ENCODE data around the gene SBNO2. TPM values are rescaled to one million over a fixed set of nuclear protein-coding genes. Genes with fewer than 3 reads are reported as not detected.

Gene SBNO2
- total RNA-seq, 4 donors from 2014 or later, result 33.1 to 208 (median 61.9) TPM

DNA sequence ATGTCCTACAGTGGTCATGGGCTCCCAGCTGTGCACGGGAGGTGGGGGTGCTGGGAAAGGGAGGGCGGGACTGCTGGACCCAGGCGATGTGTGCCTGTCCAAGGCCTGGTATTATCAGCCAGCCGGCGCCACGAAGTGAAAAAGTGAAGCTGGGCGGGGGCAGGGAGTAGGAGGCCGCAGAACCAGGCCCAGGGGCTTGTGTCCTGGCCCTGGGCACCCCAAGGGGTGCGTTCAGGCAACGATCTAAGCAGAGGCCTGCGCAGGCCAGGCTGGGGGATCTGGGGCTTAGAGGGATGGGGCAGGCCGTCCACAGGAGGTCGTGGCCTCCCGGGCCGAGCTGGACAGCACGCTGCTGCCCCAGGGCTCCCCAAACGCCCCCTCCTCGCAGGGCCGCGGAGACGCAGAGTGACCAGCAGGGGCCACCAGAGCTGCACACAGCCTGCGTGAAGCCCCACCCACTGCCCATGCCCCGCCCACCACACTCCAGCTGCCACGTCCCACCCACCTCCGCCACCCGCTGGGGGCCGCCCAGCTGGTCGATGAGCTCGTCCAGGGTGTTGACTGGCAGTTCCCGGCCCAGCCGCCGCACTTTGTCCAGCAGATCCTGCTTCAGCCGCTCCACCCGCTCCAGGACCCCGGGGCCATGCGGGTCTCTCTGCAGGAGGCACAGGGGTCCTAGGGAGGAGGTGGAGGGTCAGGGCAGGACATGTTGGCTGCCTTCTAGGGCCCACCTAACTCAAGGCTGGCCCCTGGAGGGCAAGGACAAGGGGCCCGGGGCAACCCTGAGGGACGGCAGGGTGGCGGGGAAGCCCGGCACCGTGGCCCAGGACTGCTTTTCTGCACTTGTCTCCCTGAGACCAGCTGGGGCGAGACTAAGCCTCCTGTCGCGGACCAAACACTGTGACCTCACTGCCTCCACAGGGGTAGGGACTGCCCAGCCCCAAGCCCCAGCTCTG is 60.8 kb downstream of the SBNO2 start:
- TF ChIP-seq, protein P1, sequence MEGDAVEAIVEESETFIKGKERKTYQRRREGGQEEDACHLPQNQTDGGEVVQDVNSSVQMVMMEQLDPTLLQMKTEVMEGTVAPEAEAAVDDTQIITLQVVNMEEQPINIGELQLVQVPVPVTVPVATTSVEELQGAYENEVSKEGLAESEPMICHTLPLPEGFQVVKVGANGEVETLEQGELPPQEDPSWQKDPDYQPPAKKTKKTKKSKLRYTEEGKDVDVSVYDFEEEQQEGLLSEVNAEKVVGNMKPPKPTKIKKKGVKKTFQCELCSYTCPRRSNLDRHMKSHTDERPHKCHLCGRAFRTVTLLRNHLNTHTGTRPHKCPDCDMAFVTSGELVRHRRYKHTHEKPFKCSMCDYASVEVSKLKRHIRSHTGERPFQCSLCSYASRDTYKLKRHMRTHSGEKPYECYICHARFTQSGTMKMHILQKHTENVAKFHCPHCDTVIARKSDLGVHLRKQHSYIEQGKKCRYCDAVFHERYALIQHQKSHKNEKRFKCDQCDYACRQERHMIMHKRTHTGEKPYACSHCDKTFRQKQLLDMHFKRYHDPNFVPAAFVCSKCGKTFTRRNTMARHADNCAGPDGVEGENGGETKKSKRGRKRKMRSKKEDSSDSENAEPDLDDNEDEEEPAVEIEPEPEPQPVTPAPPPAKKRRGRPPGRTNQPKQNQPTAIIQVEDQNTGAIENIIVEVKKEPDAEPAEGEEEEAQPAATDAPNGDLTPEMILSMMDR (IDR thresholded peaks at IDR 0.05), result peak in 1 of 3 donors; percentile 62
- peak; percentile 87 for DNase-seq (ENCODE audit: low spot score)
- peak; percentile 57 for ATAC-seq (ENCODE audit: low FRiP score)

DNA sequence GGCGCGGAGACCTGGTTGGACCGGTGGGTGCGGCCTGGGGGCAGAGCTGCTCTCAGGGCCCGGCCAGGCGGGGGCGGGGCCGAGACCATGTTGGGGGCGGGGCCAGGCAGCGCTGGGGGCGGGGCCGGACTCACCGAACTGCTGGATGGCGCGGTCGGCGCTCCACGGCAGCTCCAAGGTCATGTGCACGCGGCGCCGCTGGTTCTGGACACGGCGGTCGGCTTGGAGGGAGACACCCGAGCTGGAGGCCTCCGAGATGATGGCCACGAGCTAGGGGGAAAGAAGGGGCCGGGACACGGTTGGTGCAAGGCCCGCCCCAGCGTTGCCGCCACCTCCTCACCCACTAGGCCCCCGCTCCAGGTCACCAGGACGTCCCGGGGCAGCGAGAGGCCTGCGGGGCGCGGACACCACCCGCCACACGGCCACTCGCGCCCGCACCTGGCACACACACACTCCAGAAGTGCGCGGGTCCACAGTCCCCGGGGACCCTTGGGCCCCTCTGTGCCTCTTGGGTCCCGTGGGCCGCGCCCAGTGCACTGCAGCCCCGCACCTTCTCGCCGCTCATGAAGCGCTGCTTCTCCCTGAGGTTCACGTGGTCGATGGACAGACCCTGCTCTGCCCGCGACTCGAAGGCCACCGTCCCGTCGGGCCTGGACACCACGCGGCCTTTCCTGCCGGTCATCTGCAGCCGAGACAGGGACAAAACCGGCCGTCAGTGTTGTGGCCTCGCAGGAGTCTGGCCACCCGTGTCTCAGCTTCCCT is 61.6 kb downstream of the SBNO2 start:
- ATAC-seq (ENCODE audit: low FRiP score) (no peak), DNase-seq (ENCODE audit: low spot score) (no peak)
- TF ChIP-seq, protein P1 (IDR thresholded peaks at IDR 0.05), result no peak

DNA sequence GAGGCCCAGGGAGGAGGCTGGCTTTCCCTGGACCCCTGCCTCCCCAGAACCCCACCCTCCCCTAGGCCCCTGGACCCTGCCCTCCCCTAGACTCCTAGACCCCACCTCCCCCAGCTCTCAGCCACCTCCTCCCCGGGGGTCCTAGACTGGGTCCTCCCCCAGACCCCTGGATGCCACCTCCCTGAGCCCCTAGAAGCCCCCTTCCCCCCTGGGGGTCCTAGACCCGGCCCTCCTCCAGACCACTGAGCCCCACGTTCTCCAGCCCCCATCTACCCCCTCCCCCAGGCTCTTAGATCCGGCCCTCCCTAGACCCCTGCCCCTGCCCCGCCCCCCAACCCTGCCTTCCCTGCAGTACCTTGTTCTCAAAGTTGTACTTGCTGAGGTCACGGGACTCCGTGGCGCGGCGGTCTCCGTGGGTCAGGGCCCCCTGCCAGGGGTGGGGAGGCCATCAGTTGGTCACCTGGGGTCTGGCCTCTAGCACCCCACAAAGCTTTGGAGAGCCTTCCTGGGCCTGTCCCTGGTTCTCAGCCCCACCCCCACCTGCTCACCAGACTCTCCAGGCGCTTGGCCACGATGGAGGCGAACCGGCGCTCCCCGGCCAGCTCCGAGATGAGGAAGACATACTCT is 62.3 kb downstream of the SBNO2 start:
- TF ChIP-seq, protein P1 (IDR thresholded peaks at IDR 0.05), result no peak
- DNase-seq (ENCODE audit: low spot score), result no peak
- ATAC-seq (ENCODE audit: low FRiP score), result no peak

- no peak for DNase-seq (ENCODE audit: low spot score)
- TF ChIP-seq, protein P1 (IDR thresholded peaks at IDR 0.05), result no peak
- no peak for ATAC-seq (ENCODE audit: low FRiP score)
Measured at GRCh38 chr19:1110809-1111640, 63.0 kb downstream of the SBNO2 start.

- TF ChIP-seq, protein P1 (IDR thresholded peaks at IDR 0.05), result no peak
- no peak for DNase-seq (ENCODE audit: low spot score)
- ATAC-seq (ENCODE audit: low FRiP score), result no peak
Measured at GRCh38 chr19:1109697-1110671, 64.1 kb downstream of the SBNO2 start.
